Mesenchymal stem cell (in vitro differentiated cells and primary cell): ENCODE results near the gene KRT82.
A peak's percentile ranks its signal among the peaks of the same experiment; 100 is the strongest.

ENCODE experiments used
- DNase-seq: peaks from one replicate; pipeline ENCODE4 v3.0.0-alpha.2; 2013
- H2AFZ ChIP-seq: one replicate; pipeline ENCODE4 v1.6.1; 2013; ENCODE audit warnings: low read depth, mild to moderate bottlenecking, control low read depth, inconsistent platforms, low read length, moderate library complexity
- H2AK5ac ChIP-seq: 2 replicates; pipeline ENCODE4 v1.6.1; 2013; ENCODE audit warnings: low read length, moderate library complexity, mild to moderate bottlenecking, inconsistent platforms; ENCODE audit not compliant: severe bottlenecking
- H2BK120ac ChIP-seq: one replicate; pipeline ENCODE4 v1.6.1; 2013; ENCODE audit warnings: low read depth, mild to moderate bottlenecking, inconsistent platforms, low read length, moderate library complexity
- H2BK12ac ChIP-seq, 2 experiments: one replicate each; pipeline ENCODE4 v1.6.1; 2013; ENCODE audit warnings: inconsistent platforms in 2 of 2, low read length in 2 of 2, mild to moderate bottlenecking in 2 of 2, moderate library complexity in 2 of 2, control low read depth in 1 of 2
- H2BK15ac ChIP-seq: one replicate; pipeline ENCODE4 v1.6.1; 2013; ENCODE audit warnings: mild to moderate bottlenecking, low read depth, inconsistent platforms; ENCODE audit not compliant: poor library complexity, severe bottlenecking
- H2BK5ac ChIP-seq: 2 replicates; pipeline ENCODE4 v1.6.1; 2013; ENCODE audit warnings: low read depth, mild to moderate bottlenecking, low read length, control low read depth, inconsistent platforms; ENCODE audit not compliant: poor library complexity, severe bottlenecking
- H3K14ac ChIP-seq, 2 experiments: one replicate each; pipeline ENCODE4 v1.6.1; 2013; ENCODE audit warnings: inconsistent platforms in 2 of 2, low read length in 2 of 2, control low read depth in 1 of 2, mild to moderate bottlenecking in 1 of 2, moderate library complexity in 1 of 2
- H3K18ac ChIP-seq, 2 experiments: one replicate each; pipeline ENCODE4 v1.6.1; 2013; ENCODE audit warnings: inconsistent platforms in 2 of 2, low read length in 2 of 2, control low read depth in 1 of 2, low read depth in 1 of 2, mild to moderate bottlenecking in 1 of 2
- H3K23ac ChIP-seq, 2 experiments: one replicate each; pipeline ENCODE4 v1.6.1; 2013; ENCODE audit warnings: inconsistent platforms in 2 of 2, low read length in 2 of 2, mild to moderate bottlenecking in 2 of 2, moderate library complexity in 2 of 2, control low read depth in 1 of 2
- H3K27ac ChIP-seq: 2 replicates; pipeline ENCODE4 v1.5.1; 2013; ENCODE audit warnings: mild to moderate bottlenecking, moderate library complexity, low read length, control low read depth, inconsistent platforms; ENCODE audit not compliant: poor library complexity, severe bottlenecking
- H3K27me3 ChIP-seq, 2 experiments: 2 replicates each; pipeline versions ENCODE4 v1.6.1 to v1.7.0; 2013; ENCODE audit warnings: low read length in 2 of 2, mild to moderate bottlenecking in 2 of 2, moderate library complexity in 2 of 2, control low read depth in 1 of 2, inconsistent platforms in 1 of 2; ENCODE audit not compliant: control insufficient read depth in 1 of 2, insufficient read depth in 1 of 2
- H3K36me3 ChIP-seq, 2 experiments: 2 replicates each; pipeline versions ENCODE4 v1.6.1 to v1.7.0; 2013; ENCODE audit warnings: low read length in 2 of 2, control low read depth in 1 of 2, inconsistent platforms in 1 of 2, low read depth in 1 of 2, mild to moderate bottlenecking in 1 of 2; ENCODE audit not compliant: insufficient read depth in 2 of 2, control insufficient read depth in 1 of 2
- H3K4ac ChIP-seq, 2 experiments: one replicate each; pipeline ENCODE4 v1.6.1; 2013; ENCODE audit warnings: inconsistent platforms in 2 of 2, low read length in 2 of 2, mild to moderate bottlenecking in 2 of 2, moderate library complexity in 2 of 2, control low read depth in 1 of 2, low read depth in 1 of 2
- H3K4me1 ChIP-seq: 2 replicates; pipeline ENCODE4 v1.6.1; 2013; ENCODE audit warnings: low read depth, low read length, control low read depth; ENCODE audit not compliant: control insufficient read depth, insufficient read depth
- H3K4me2 ChIP-seq: 2 replicates; pipeline ENCODE4 v1.6.1; 2013; ENCODE audit warnings: low read length, mild to moderate bottlenecking, inconsistent platforms; ENCODE audit not compliant: poor library complexity, severe bottlenecking
- H3K4me3 ChIP-seq, 2 experiments: 2 replicates each; pipeline versions ENCODE4 v1.5.1 to v1.7.0; 2013; ENCODE audit warnings: low read length in 2 of 2, mild to moderate bottlenecking in 2 of 2, control low read depth in 1 of 2, low read depth in 1 of 2; ENCODE audit not compliant: insufficient read depth in 1 of 2
- H3K79me1 ChIP-seq: replicated peaks from 2 replicates; pipeline ENCODE4 v1.6.1; 2013; ENCODE audit warnings: mild to moderate bottlenecking, control low read depth, low read length, inconsistent platforms; ENCODE audit not compliant: poor library complexity, severe bottlenecking
- H3K9ac ChIP-seq: 2 replicates; pipeline ENCODE4 v1.7.0; 2013; ENCODE audit warnings: mild to moderate bottlenecking, low read length, moderate library complexity
- H3K9me3 ChIP-seq: 2 replicates; pipeline ENCODE4 v1.7.0; 2013; ENCODE audit warnings: mild to moderate bottlenecking, low read length; ENCODE audit not compliant: control insufficient read depth
- H4K8ac ChIP-seq: one replicate; pipeline ENCODE4 v1.6.1; 2013; ENCODE audit warnings: inconsistent platforms, mild to moderate bottlenecking, low read length, moderate library complexity
- H4K91ac ChIP-seq: one replicate; pipeline ENCODE4 v1.6.1; 2013; ENCODE audit warnings: mild to moderate bottlenecking, low read length, inconsistent platforms
- WGBS: methylation state at CpG from one replicate; pipeline ENCODE4 v1.1.7; 2013; ENCODE audit warnings: mixed read lengths; 5-methylcytosine and 5-hydroxymethylcytosine counted together

Gene KRT82

GRCh38 chr12:52399756-52400155, 6.4 kb downstream of the KRT82 start:
- H3K4me2 ChIP-seq: no peak overlapping the region
- H3K36me3 ChIP-seq: no peaks in the 10 kb centered on the region
- no peak overlapping the region for H3K4ac ChIP-seq
- no peak overlapping the region for H2BK120ac ChIP-seq
- peaks cover 71 to 92% of the 10 kb centered on the region in 2 experiments for H3K27me3 ChIP-seq
- H2AFZ ChIP-seq: no peak overlapping the region
- no peak overlapping the region for H2BK15ac ChIP-seq
- H4K8ac ChIP-seq: no peak overlapping the region
- no peak overlapping the region for H3K18ac ChIP-seq
- no peak for DNase-seq
- H4K91ac ChIP-seq: no peak overlapping the region
- H3K14ac ChIP-seq: no peak overlapping the region
- no peak overlapping the region for H3K23ac ChIP-seq
- H2BK5ac ChIP-seq: no peak overlapping the region
- no peaks in the 10 kb centered on the region for H3K79me1 ChIP-seq
- no peak overlapping the region for H3K4me3 ChIP-seq
- 91% methylated on average over 16 of the region's 16 CpGs for WGBS
- no peaks in the 10 kb centered on the region for H3K4me1 ChIP-seq
- H2BK12ac ChIP-seq: no peak overlapping the region
- H2AK5ac ChIP-seq: no peak overlapping the region
- H3K9ac ChIP-seq: no peak overlapping the region
- no peak overlapping the region for H3K27ac ChIP-seq
- no peaks in the 10 kb centered on the region for H3K9me3 ChIP-seq

DNA sequence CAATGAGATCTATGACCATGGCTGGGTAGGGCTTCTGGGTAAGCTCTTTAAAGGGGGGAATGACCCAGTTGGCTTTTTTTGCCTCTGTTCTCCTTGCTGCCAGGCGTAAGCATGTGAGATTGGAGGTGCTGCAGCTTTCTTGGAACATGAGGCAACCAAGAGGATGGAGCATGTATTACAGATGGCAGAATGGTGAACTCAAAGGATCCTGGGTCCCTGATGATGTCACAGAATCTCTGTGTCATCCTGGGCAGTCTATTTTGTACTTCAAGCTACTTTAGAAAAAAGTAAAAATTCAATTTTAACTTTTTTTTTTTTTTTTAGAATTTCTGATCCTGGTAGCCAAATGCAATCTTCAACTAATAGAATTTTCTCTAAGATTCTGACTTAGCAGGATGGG, 8.0 kb downstream of the KRT82 start:
- no peak overlapping the region for H2AK5ac ChIP-seq
- DNase-seq: no peak
- no peak overlapping the region for H4K91ac ChIP-seq
- no peak overlapping the region for H3K4me3 ChIP-seq
- no peaks in the 10 kb centered on the region for H3K36me3 ChIP-seq
- H3K4ac ChIP-seq: no peak overlapping the region
- H3K9ac ChIP-seq: no peak overlapping the region
- no peak overlapping the region for H3K27ac ChIP-seq
- no peak overlapping the region for H3K23ac ChIP-seq
- no peak overlapping the region for H2BK5ac ChIP-seq
- no peak overlapping the region for H2BK12ac ChIP-seq
- no peak overlapping the region for H3K4me2 ChIP-seq
- peaks cover 72 to 94% of the 10 kb centered on the region in 2 experiments for H3K27me3 ChIP-seq
- no peak overlapping the region for H3K14ac ChIP-seq
- no peak overlapping the region for H4K8ac ChIP-seq
- no peak overlapping the region for H2AFZ ChIP-seq
- no peak overlapping the region for H2BK15ac ChIP-seq
- H3K18ac ChIP-seq: no peak overlapping the region
- no peak overlapping the region for H2BK120ac ChIP-seq
- H3K9me3 ChIP-seq: no peaks in the 10 kb centered on the region
- WGBS: 68% methylated on average over 1 of the region's 1 CpG
- H3K79me1 ChIP-seq: no peaks in the 10 kb centered on the region
- no peaks in the 10 kb centered on the region for H3K4me1 ChIP-seq

- H3K9ac ChIP-seq: no peak overlapping the region
- no peak overlapping the region for H2AFZ ChIP-seq
- no peak overlapping the region for H2AK5ac ChIP-seq
- H4K91ac ChIP-seq: no peak overlapping the region
- no peak overlapping the region for H3K4me3 ChIP-seq
- no peak overlapping the region for H2BK120ac ChIP-seq
- no peak overlapping the region for H3K4me2 ChIP-seq
- H3K14ac ChIP-seq: peak overlapping the region in 1 of 2 experiments; percentile 64
- H4K8ac ChIP-seq: no peak overlapping the region
- H3K27ac ChIP-seq: no peak overlapping the region
- H2BK5ac ChIP-seq: no peak overlapping the region
- no peak overlapping the region for H3K23ac ChIP-seq
- WGBS: 77% methylated on average over 8 of the region's 8 CpGs
- no peaks in the 10 kb centered on the region for H3K36me3 ChIP-seq
- H3K79me1 ChIP-seq: no peaks in the 10 kb centered on the region
- H3K4me1 ChIP-seq: peaks cover 1% of the 10 kb centered on the region
- no peak overlapping the region for H2BK15ac ChIP-seq
- no peak overlapping the region for H2BK12ac ChIP-seq
- H3K27me3 ChIP-seq: peaks cover 63 to 86% of the 10 kb centered on the region in 2 experiments
- H3K9me3 ChIP-seq: no peaks in the 10 kb centered on the region
- no peak overlapping the region for H3K4ac ChIP-seq
- no peak for DNase-seq
- H3K18ac ChIP-seq: no peak overlapping the region
Observed at GRCh38 chr12:52396656-52397055, 9.5 kb downstream of the KRT82 start.

DNA sequence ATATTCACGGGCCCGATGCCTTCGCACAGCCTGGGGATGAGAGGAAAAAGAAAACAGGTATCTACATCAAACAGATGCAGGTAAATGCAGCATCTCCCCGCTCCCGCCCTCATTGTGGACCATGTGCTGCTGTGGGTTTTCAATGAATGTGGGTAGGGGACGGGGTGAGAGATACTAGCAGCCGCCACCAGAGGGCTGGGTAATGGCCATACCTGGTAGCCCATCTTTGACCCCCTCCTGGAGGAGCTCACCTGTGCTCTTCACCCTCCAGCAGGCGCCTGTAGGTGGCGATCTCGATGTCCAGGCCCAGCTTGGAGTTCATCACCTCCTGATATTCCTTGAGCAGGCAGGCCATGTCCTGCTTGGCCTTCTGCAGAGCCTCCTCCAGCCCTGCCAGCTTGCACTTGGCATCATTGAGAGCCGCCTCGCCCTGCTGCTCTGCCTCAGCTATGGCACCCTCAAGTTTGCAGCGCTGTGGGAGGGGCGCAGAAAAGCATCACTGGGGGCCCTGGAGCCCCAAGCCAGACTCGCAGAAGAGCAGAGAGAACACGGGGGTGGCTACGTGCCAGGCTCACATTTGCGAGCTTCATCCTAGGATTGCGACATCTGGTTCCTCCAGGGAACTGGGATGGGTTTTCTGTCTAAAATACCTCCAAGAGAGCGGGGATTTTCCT, 10.2 kb downstream of the KRT82 start:
- Histone ChIP-seq H4K91ac (no peak overlapping the region), H3K9ac (no peak overlapping the region)
- WGBS: 57% methylated on average over 20 of the region's 20 CpGs

More for the DNA sequence above, 10.2 kb downstream of the KRT82 start:
- H3K27ac ChIP-seq: no peak overlapping the region
- H3K79me1 ChIP-seq: no peaks in the 10 kb centered on the region
- H3K9me3 ChIP-seq: no peaks in the 10 kb centered on the region
- DNase-seq: no peak
- H3K4me1 ChIP-seq: peaks cover 1% of the 10 kb centered on the region
- H3K4ac ChIP-seq: no peak overlapping the region
- H2BK120ac ChIP-seq: no peak overlapping the region
- H3K18ac ChIP-seq: no peak overlapping the region
- no peak overlapping the region for H2AFZ ChIP-seq
- no peak overlapping the region for H3K23ac ChIP-seq
- no peak overlapping the region for H2BK5ac ChIP-seq
- H4K8ac ChIP-seq: no peak overlapping the region
- peaks cover 58 to 78% of the 10 kb centered on the region in 2 experiments for H3K27me3 ChIP-seq
- H2BK15ac ChIP-seq: no peak overlapping the region
- H3K4me3 ChIP-seq: no peak overlapping the region
- H2BK12ac ChIP-seq: no peak overlapping the region
- H3K14ac ChIP-seq: no peak overlapping the region
- no peak overlapping the region for H2AK5ac ChIP-seq
- H3K4me2 ChIP-seq: no peak overlapping the region
- H3K36me3 ChIP-seq: no peaks in the 10 kb centered on the region
